ENCODE results near the gene MIPEP.

GRCh38 chr13:23793711-23794110 lies 95.5 kb downstream of the MIPEP start:
- no peak for TF ChIP-seq EP300 (IDR thresholded peaks at IDR 0.05)
- no peak for TF ChIP-seq CTCF (IDR thresholded peaks at IDR 0.05)
